ENCODE data around the gene C2CD2.

DNA sequence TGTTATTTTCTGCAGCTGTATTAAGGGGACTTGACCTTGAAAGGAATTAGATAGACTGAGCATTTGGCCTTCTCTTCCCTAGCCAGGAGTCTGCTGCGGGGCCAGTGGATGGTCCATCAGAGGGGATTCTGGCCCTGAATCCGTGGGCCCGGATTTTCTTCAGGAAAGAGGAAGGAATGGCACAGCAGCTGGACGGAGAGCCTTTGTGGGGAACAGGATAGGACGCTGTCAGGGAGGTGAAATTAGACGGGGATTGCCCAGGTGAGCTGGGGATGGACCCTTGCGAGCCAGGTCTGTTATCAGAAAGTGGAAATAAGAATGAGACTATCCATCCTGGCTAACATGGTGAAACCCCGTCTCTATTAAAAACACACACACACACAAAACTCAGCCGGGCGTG lies 1.7 kb upstream of the C2CD2 start:
- TF ChIP-seq, protein P1, sequence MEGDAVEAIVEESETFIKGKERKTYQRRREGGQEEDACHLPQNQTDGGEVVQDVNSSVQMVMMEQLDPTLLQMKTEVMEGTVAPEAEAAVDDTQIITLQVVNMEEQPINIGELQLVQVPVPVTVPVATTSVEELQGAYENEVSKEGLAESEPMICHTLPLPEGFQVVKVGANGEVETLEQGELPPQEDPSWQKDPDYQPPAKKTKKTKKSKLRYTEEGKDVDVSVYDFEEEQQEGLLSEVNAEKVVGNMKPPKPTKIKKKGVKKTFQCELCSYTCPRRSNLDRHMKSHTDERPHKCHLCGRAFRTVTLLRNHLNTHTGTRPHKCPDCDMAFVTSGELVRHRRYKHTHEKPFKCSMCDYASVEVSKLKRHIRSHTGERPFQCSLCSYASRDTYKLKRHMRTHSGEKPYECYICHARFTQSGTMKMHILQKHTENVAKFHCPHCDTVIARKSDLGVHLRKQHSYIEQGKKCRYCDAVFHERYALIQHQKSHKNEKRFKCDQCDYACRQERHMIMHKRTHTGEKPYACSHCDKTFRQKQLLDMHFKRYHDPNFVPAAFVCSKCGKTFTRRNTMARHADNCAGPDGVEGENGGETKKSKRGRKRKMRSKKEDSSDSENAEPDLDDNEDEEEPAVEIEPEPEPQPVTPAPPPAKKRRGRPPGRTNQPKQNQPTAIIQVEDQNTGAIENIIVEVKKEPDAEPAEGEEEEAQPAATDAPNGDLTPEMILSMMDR (IDR thresholded peaks at IDR 0.05 in 2 of 3, conservative IDR thresholded peaks at IDR 0.05 in 1 of 3; ENCODE audit: control insufficient read depth in 2 of 3, extremely low read depth in 1 of 3, insufficient read depth in 1 of 3, low read depth in 3 of 3, low read length in 3 of 3): no peak
- no peak for TF ChIP-seq CREB1 (IDR thresholded peaks at IDR 0.05; ENCODE audit: low read depth)
- TF ChIP-seq ZZZ3 (IDR thresholded peaks at IDR 0.05; ENCODE audit: control insufficient read depth, insufficient read length, low read depth): no peak
- no peak for TF ChIP-seq TCF7 (IDR thresholded peaks at IDR 0.05; ENCODE audit: borderline replicate concordance)
- no peak for TF ChIP-seq FOXK2 (IDR thresholded peaks at IDR 0.05)
- TF ChIP-seq NR2C2 (IDR thresholded peaks at IDR 0.05; ENCODE audit: borderline replicate concordance, control insufficient read depth, insufficient read length, low read depth): no peak
- no peak for TF ChIP-seq NR2C1 (IDR thresholded peaks at IDR 0.05)

All from GM12878 (cell line).